ENCODE results near the gene BPIFB1. TPM values are rescaled to one million over a fixed set of nuclear protein-coding genes. Genes with fewer than 3 reads are reported as not detected.

BPIFB1 gene
- total and polyA plus RNA-seq, 10 of the 15 experiments (the other 5 are each of a cell fraction or from before 2014, with no cell fraction given): 0.13 TPM; not detected in 9

DNA sequence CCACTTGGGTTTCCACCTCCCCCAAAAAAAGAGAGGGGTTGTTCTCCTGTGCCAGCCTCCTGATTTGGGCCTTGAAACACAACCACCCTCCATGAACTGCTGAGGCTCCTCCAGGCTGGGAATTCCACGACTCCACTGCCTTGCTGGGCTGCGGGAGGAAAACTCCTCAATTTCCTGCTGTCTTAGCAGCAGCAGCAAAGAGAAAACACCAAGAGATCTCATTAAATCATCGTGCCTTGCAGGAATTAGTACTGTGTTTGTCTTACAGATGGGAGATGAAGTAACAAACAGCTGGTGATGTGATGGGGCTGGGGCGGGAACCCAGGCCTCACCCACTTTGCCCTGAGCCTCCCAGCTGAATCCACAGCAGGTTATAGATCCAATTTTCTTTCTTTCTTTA lies 29.0 kb downstream of the BPIFB1 start (continued):
- TF ChIP-seq, protein P1, sequence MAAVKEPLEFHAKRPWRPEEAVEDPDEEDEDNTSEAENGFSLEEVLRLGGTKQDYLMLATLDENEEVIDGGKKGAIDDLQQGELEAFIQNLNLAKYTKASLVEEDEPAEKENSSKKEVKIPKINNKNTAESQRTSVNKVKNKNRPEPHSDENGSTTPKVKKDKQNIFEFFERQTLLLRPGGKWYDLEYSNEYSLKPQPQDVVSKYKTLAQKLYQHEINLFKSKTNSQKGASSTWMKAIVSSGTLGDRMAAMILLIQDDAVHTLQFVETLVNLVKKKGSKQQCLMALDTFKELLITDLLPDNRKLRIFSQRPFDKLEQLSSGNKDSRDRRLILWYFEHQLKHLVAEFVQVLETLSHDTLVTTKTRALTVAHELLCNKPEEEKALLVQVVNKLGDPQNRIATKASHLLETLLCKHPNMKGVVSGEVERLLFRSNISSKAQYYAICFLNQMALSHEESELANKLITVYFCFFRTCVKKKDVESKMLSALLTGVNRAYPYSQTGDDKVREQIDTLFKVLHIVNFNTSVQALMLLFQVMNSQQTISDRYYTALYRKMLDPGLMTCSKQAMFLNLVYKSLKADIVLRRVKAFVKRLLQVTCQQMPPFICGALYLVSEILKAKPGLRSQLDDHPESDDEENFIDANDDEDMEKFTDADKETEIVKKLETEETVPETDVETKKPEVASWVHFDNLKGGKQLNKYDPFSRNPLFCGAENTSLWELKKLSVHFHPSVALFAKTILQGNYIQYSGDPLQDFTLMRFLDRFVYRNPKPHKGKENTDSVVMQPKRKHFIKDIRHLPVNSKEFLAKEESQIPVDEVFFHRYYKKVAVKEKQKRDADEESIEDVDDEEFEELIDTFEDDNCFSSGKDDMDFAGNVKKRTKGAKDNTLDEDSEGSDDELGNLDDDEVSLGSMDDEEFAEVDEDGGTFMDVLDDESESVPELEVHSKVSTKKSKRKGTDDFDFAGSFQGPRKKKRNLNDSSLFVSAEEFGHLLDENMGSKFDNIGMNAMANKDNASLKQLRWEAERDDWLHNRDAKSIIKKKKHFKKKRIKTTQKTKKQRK (IDR thresholded peaks at IDR 0.05; ENCODE audit: low read depth, low read length): no peak
- TF ChIP-seq TCF7 (IDR thresholded peaks at IDR 0.05; ENCODE audit: borderline replicate concordance) (no peak), FOXK2 (IDR thresholded peaks at IDR 0.05) (no peak)
- TF ChIP-seq, protein P2, sequence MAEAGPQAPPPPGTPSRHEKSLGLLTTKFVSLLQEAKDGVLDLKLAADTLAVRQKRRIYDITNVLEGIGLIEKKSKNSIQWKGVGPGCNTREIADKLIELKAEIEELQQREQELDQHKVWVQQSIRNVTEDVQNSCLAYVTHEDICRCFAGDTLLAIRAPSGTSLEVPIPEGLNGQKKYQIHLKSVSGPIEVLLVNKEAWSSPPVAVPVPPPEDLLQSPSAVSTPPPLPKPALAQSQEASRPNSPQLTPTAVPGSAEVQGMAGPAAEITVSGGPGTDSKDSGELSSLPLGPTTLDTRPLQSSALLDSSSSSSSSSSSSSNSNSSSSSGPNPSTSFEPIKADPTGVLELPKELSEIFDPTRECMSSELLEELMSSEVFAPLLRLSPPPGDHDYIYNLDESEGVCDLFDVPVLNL (IDR thresholded peaks at IDR 0.05; ENCODE audit: low read depth, low read length): no peak

DNA sequence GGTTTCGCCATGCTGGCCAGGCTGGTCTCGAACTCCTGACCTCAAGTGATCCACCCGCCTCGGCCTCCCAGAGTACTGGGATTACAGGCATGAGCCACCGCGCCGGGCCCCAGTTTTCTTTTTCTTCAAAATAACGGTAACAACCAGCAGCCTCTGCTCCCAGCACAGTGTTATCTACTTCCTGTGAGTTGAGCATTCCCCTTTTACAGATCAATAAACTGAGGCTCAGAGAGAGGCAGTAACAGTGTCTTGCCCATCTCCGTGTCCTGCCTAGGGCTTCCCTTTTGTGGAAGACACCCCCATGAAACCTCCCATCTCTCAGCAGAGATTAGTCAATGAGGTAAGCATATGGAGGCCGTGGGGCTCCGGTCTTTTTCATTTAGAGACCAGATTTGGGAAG lies 29.6 kb downstream of the BPIFB1 start:
- CTCF ChIA-PET: no interaction called here
- WGBS (ENCODE audit: insufficient coverage, insufficient replicate concordance, low lambda C conversion rate, missing lambda C conversion rate): 44% methylated on average over 11 of the region's 11 CpGs
- Histone ChIP-seq H3K27me3 (replicated peaks in 1 of 2; ENCODE audit: control insufficient read depth in 2 of 2, insufficient read depth in 2 of 2, low read length in 1 of 2) (peaks cover 0 to 3% of the 10 kb centered on the region in 2 experiments; a peak in 2 of 4 replicates), H3K4me2 (ENCODE audit: control insufficient read depth, insufficient read depth) (no peak overlapping the region), H2AFZ (ENCODE audit: control insufficient read depth, low read depth, low read length) (no peak overlapping the region), H3K27ac (ENCODE audit: control insufficient read depth, insufficient read depth) (no peak overlapping the region), H4K20me1 (ENCODE audit: control insufficient read depth, insufficient read depth) (no peaks in the 10 kb centered on the region), H3K9ac (ENCODE audit: control insufficient read depth, insufficient read depth, low read length) (no peak overlapping the region), H3K36me3 (ENCODE audit: control insufficient read depth in 2 of 2, insufficient read depth in 2 of 2, low read length in 1 of 2) (no peaks in the 10 kb centered on the region), H3K9me3 (replicated peaks; ENCODE audit: control insufficient read depth, insufficient read depth, low read length) (no peaks in the 10 kb centered on the region), H3K4me3 (no peak overlapping the region), H3K79me2 (ENCODE audit: control insufficient read depth, insufficient read depth, low read length) (no peaks in the 10 kb centered on the region), H3K4me1 (ENCODE audit: control insufficient read depth, insufficient read depth, low read length) (no peaks in the 10 kb centered on the region)
- in situ Hi-C loops (cut with MboI) (no loop called here), intact Hi-C loops (cut with micrococcal nuclease; ENCODE audit: unreplicated experiment) (no loop called here)
- ATAC-seq (no peak), FAIRE-seq (no peak), DNase-seq (ENCODE audit: low read depth, low spot score) (no peak)
- RAD21 ChIA-PET (ENCODE audit: unreplicated experiment): no interaction called here
- POLR2A ChIA-PET: no interaction called here
- BruUV-seq (replicated peaks): no TSS peak
- SMC1A ChIA-PET (ENCODE audit: uncharacterized antibody, unreplicated experiment): no interaction called here
- TF ChIP-seq LARP7 (IDR thresholded peaks at IDR 0.05) (no peak), SREBF1 (IDR thresholded peaks at IDR 0.05; ENCODE audit: low read length) (no peak), PAX5 (IDR thresholded peaks at IDR 0.05; ENCODE audit: borderline replicate concordance, low read depth, low read length) (no peak)
- TF ChIP-seq, protein P3, sequence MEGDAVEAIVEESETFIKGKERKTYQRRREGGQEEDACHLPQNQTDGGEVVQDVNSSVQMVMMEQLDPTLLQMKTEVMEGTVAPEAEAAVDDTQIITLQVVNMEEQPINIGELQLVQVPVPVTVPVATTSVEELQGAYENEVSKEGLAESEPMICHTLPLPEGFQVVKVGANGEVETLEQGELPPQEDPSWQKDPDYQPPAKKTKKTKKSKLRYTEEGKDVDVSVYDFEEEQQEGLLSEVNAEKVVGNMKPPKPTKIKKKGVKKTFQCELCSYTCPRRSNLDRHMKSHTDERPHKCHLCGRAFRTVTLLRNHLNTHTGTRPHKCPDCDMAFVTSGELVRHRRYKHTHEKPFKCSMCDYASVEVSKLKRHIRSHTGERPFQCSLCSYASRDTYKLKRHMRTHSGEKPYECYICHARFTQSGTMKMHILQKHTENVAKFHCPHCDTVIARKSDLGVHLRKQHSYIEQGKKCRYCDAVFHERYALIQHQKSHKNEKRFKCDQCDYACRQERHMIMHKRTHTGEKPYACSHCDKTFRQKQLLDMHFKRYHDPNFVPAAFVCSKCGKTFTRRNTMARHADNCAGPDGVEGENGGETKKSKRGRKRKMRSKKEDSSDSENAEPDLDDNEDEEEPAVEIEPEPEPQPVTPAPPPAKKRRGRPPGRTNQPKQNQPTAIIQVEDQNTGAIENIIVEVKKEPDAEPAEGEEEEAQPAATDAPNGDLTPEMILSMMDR (IDR thresholded peaks at IDR 0.05 in 2 of 3, conservative IDR thresholded peaks at IDR 0.05 in 1 of 3; ENCODE audit: control insufficient read depth in 2 of 3, extremely low read depth in 1 of 3, insufficient read depth in 1 of 3, low read depth in 3 of 3, low read length in 3 of 3): no peak
- TF ChIP-seq, protein P4, sequence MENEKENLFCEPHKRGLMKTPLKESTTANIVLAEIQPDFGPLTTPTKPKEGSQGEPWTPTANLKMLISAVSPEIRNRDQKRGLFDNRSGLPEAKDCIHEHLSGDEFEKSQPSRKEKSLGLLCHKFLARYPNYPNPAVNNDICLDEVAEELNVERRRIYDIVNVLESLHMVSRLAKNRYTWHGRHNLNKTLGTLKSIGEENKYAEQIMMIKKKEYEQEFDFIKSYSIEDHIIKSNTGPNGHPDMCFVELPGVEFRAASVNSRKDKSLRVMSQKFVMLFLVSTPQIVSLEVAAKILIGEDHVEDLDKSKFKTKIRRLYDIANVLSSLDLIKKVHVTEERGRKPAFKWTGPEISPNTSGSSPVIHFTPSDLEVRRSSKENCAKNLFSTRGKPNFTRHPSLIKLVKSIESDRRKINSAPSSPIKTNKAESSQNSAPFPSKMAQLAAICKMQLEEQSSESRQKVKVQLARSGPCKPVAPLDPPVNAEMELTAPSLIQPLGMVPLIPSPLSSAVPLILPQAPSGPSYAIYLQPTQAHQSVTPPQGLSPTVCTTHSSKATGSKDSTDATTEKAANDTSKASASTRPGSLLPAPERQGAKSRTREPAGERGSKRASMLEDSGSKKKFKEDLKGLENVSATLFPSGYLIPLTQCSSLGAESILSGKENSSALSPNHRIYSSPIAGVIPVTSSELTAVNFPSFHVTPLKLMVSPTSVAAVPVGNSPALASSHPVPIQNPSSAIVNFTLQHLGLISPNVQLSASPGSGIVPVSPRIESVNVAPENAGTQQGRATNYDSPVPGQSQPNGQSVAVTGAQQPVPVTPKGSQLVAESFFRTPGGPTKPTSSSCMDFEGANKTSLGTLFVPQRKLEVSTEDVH (IDR thresholded peaks at IDR 0.05; ENCODE audit: low read depth, partially characterized antibody): no peak
